Neural progenitor cell (in vitro differentiated cells): ENCODE data around the gene KRTAP12-1. TPM values are rescaled to one million over a fixed set of nuclear protein-coding genes. Genes with fewer than 3 reads are reported as not detected.
"Not testable (repeated sequence)": the region's sequence is repeated elsewhere in the genome, so short reads cannot be mapped to it uniquely, and the experiment has no call there.

ENCODE experiments used
- DNase-seq: peaks from one replicate; pipeline ENCODE4 v3.0.0-alpha.2; 2016; ENCODE audit warnings: low spot score
- H2AFZ ChIP-seq: fragments of 200-600 bp; sonication (generic); replicated peaks from 2 replicates; pipeline ENCODE4 v1.6.1; 2016; ENCODE audit warnings: antibody characterized with exemption
- H3F3A ChIP-seq: fragments of 200-600 bp; sonication (generic); 2 replicates; pipeline ENCODE4 v1.6.1; 2016; ENCODE audit warnings: antibody characterized with exemption, low read depth
- H3K27ac ChIP-seq: fragments of 200-600 bp; sonication (generic); 2 replicates; pipeline ENCODE4 v1.5.1; 2016; ENCODE audit warnings: mild to moderate bottlenecking
- H3K27me3 ChIP-seq: fragments of 200-600 bp; sonication (generic); 2 replicates; pipeline ENCODE4 v1.6.1; 2016; ENCODE audit warnings: mild to moderate bottlenecking, moderate library complexity
- H3K36me3 ChIP-seq: fragments of 200-600 bp; sonication (generic); 2 replicates; pipeline ENCODE4 v1.5.1; 2016
- H3K4me1 ChIP-seq: fragments of 200-600 bp; sonication (generic); 2 replicates; pipeline ENCODE4 v1.6.1; 2016; ENCODE audit warnings: mixed run types
- H3K4me2 ChIP-seq: fragments of 200-600 bp; sonication (generic); 2 replicates; pipeline ENCODE4 v1.6.1; 2016
- H3K4me3 ChIP-seq: fragments of 200-600 bp; sonication (generic); 2 replicates; pipeline ENCODE4 v1.5.1; 2016
- H3K79me2 ChIP-seq: fragments of 200-600 bp; sonication (generic); 2 replicates; pipeline ENCODE4 v1.6.1; 2016; ENCODE audit warnings: low read depth
- H3K9ac ChIP-seq: fragments of 200-600 bp; sonication (generic); 2 replicates; pipeline ENCODE4 v1.6.1; 2016
- H3K9me3 ChIP-seq: fragments of 200-600 bp; sonication (generic); 2 replicates; pipeline ENCODE4 v1.5.1; 2016; ENCODE audit warnings: low read depth
- H4K20me1 ChIP-seq: fragments of 200-600 bp; sonication (generic); 2 replicates; pipeline ENCODE4 v1.6.1; 2016; ENCODE audit warnings: low read depth
- H3K27ac Mint-ChIP-seq: 3 replicates; pipeline ENCODE4 v1.8.0; 2021; ENCODE audit warnings: mixed read lengths
- H3K27me3 Mint-ChIP-seq: 2 replicates; pipeline ENCODE4 v1.8.0; 2022; ENCODE audit warnings: low read depth, mild to moderate bottlenecking, inconsistent platforms, moderate library complexity, mixed read lengths; ENCODE audit not compliant: insufficient read depth
- H3K36me3 Mint-ChIP-seq: 3 replicates; pipeline ENCODE4 v1.8.0; 2021; ENCODE audit warnings: mixed read lengths
- H3K4me1 Mint-ChIP-seq: 3 replicates; pipeline ENCODE4 v1.8.0; 2021; ENCODE audit warnings: mixed read lengths
- H3K4me3 Mint-ChIP-seq: 3 replicates; pipeline ENCODE4 v1.8.0; 2021; ENCODE audit warnings: mild to moderate bottlenecking, moderate library complexity, mixed read lengths
- H3K9me3 Mint-ChIP-seq: 3 replicates; pipeline ENCODE4 v1.8.0; 2020; ENCODE audit warnings: mixed read lengths
- CTCF ChIP-seq: fragments of 200-600 bp; sonication (generic); IDR thresholded peaks from 2 replicates; pipeline ENCODE4 v1.5.1; 2017; ENCODE audit warnings: antibody characterized with exemption, mild to moderate bottlenecking
- EZH2 ChIP-seq: fragments of 200-600 bp; sonication (generic); IDR thresholded peaks from 2 replicates; pipeline ENCODE4 v1.6.1; 2017; ENCODE audit warnings: antibody characterized with exemption, mild to moderate bottlenecking, moderate library complexity
- EZH2phosphoT487 ChIP-seq: fragments of 200-600 bp; sonication (generic); IDR thresholded peaks from 2 replicates; pipeline ENCODE4 v1.6.1; 2017; ENCODE audit warnings: antibody characterized with exemption
- total RNA-seq: library from RNA; depleted of rRNA; stranded (reverse); fragments of >200 nt; gene quantifications from 2 replicates; pipeline ENCODE4 v1.2.3, GENCODE V29; 2015; ENCODE audit warnings: low replicate concordance

The KRTAP12-1 gene
- total RNA-seq, 1 donor from 2014 or later: not detected

GRCh38 chr21:44644878-44645277 lies 37.1 kb downstream of the KRTAP12-1 start:
- H3K9ac ChIP-seq: no peak overlapping the region
- H3K79me2 ChIP-seq: no peaks in the 10 kb centered on the region
- peaks cover 8% of the 10 kb centered on the region for H3K9me3 ChIP-seq
- DNase-seq: no peak
- no peaks in the 10 kb centered on the region for H4K20me1 ChIP-seq
- TF ChIP-seq EZH2phosphoT487: no peak
- no peak for TF ChIP-seq CTCF
- TF ChIP-seq EZH2: no peak
- no peak overlapping the region for H3K27ac ChIP-seq
- Mint-ChIP-seq H3K36me3 (no peaks in the 10 kb centered on the region), H3K4me1 (peaks cover 15% of the 10 kb centered on the region), H3K4me3 (no peak overlapping the region), H3K27ac (no peak overlapping the region), H3K27me3 (peaks cover 14% of the 10 kb centered on the region), H3K9me3 (peaks cover 35% of the 10 kb centered on the region)
- no peak overlapping the region for H2AFZ ChIP-seq
- H3K4me2 ChIP-seq: no peak overlapping the region
- H3K4me3 ChIP-seq: no peak overlapping the region
- H3F3A ChIP-seq: peaks cover 16% of the 10 kb centered on the region
- H3K27me3 ChIP-seq: no peaks in the 10 kb centered on the region
- peaks cover 19% of the 10 kb centered on the region for H3K4me1 ChIP-seq
- no peaks in the 10 kb centered on the region for H3K36me3 ChIP-seq

GRCh38 chr21:44643741-44644310 lies 38.1 kb downstream of the KRTAP12-1 start:
- Mint-ChIP-seq H3K4me1 (peaks cover 15% of the 10 kb centered on the region), H3K27ac (no peak overlapping the region), H3K4me3 (no peak overlapping the region), H3K9me3 (peaks cover 36% of the 10 kb centered on the region), H3K27me3 (peaks cover 18% of the 10 kb centered on the region), H3K36me3 (no peaks in the 10 kb centered on the region)
- Histone ChIP-seq H3K4me1 (peaks cover 19% of the 10 kb centered on the region), H2AFZ (peak overlapping the region; percentile 31), H3F3A (peaks cover 16% of the 10 kb centered on the region), H4K20me1 (no peaks in the 10 kb centered on the region), H3K9ac (no peak overlapping the region), H3K79me2 (no peaks in the 10 kb centered on the region), H3K36me3 (no peaks in the 10 kb centered on the region), H3K27ac (no peak overlapping the region), H3K27me3 (no peaks in the 10 kb centered on the region), H3K4me2 (no peak overlapping the region), H3K4me3 (no peak overlapping the region), H3K9me3 (peaks cover 8% of the 10 kb centered on the region)
- peak; percentile 37 for DNase-seq
- no peak for TF ChIP-seq EZH2
- no peak for TF ChIP-seq EZH2phosphoT487
- TF ChIP-seq CTCF: no peak

DNA sequence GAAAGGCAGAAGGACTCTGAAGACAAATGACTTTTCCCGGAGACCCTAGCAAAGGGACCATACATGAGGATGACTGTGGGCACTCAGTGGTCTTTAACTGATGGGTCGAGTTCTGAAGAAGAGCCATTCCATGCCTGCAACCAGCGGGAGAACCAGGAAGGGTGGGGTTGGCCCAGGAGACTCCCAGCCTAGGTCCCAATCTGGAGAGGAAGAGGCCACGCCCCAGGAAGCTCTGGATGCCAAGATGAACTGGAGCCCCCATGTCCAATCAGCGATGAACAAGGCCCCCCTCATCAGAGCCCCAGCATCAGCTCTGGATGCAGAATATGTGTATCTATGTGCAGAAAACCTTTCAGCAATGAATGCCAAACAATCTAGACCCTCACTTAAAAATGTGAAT lies 41.2 kb downstream of the KRTAP12-1 start:
- Histone ChIP-seq H3K4me1 (peaks cover 11% of the 10 kb centered on the region), H3K36me3 (no peaks in the 10 kb centered on the region), H4K20me1 (no peaks in the 10 kb centered on the region), H3K4me2 (no peak overlapping the region), H3K9me3 (peaks cover 8% of the 10 kb centered on the region), H3F3A (peaks cover 9% of the 10 kb centered on the region), H3K79me2 (no peaks in the 10 kb centered on the region), H3K4me3 (no peak overlapping the region), H3K27me3 (no peaks in the 10 kb centered on the region), H3K9ac (no peak overlapping the region), H2AFZ (no peak overlapping the region), H3K27ac (no peak overlapping the region)
- H3K36me3 Mint-ChIP-seq: no peaks in the 10 kb centered on the region
- no peak overlapping the region for H3K27ac Mint-ChIP-seq
- H3K4me1 Mint-ChIP-seq: peaks cover 16% of the 10 kb centered on the region
- no peak for DNase-seq
- no peak overlapping the region for H3K4me3 Mint-ChIP-seq
- TF ChIP-seq EZH2: no peak
- no peak for TF ChIP-seq EZH2phosphoT487
- peaks cover 12% of the 10 kb centered on the region for H3K27me3 Mint-ChIP-seq
- peaks cover 30% of the 10 kb centered on the region for H3K9me3 Mint-ChIP-seq

DNA sequence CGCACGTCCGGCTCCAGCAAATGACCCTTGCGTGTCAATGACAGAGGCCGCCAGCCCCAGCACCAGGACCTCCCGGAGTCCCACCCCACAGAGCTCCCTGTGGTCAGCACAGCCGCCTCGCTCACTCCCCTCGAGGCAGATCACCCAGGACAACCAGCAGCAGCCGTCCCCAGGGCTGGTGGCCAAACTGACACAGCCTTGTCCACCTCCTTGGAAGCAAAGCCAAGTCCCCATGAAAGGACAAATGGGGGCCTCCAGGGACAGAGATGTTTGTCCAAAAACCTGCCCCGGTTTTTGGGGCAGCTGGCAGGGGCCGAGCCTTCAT lies 42.7 kb downstream of the KRTAP12-1 start:
- TF ChIP-seq CTCF: no peak
- no peak for TF ChIP-seq EZH2
- no peak for TF ChIP-seq EZH2phosphoT487
- H3K4me1 Mint-ChIP-seq: peaks cover 16% of the 10 kb centered on the region
- H3K4me2 ChIP-seq: no peak overlapping the region
- no peak overlapping the region for H3K27ac ChIP-seq
- H3K4me3 ChIP-seq: no peak overlapping the region
- peaks cover under 1% of the 10 kb centered on the region for H3K9me3 ChIP-seq
- no peak overlapping the region for H3K9ac ChIP-seq
- H3K27me3 ChIP-seq: no peaks in the 10 kb centered on the region
- H2AFZ ChIP-seq: no peak overlapping the region
- H3K79me2 ChIP-seq: no peaks in the 10 kb centered on the region
- H3K4me3 Mint-ChIP-seq: no peak overlapping the region
- peaks cover 14% of the 10 kb centered on the region for H3K27me3 Mint-ChIP-seq
- H4K20me1 ChIP-seq: no peaks in the 10 kb centered on the region
- no peak overlapping the region for H3K27ac Mint-ChIP-seq
- peaks cover 19% of the 10 kb centered on the region for H3K9me3 Mint-ChIP-seq
- H3K36me3 Mint-ChIP-seq: no peaks in the 10 kb centered on the region
- no peaks in the 10 kb centered on the region for H3K36me3 ChIP-seq
- DNase-seq: no peak
- H3F3A ChIP-seq: peaks cover 8% of the 10 kb centered on the region
- peaks cover 11% of the 10 kb centered on the region for H3K4me1 ChIP-seq

DNA sequence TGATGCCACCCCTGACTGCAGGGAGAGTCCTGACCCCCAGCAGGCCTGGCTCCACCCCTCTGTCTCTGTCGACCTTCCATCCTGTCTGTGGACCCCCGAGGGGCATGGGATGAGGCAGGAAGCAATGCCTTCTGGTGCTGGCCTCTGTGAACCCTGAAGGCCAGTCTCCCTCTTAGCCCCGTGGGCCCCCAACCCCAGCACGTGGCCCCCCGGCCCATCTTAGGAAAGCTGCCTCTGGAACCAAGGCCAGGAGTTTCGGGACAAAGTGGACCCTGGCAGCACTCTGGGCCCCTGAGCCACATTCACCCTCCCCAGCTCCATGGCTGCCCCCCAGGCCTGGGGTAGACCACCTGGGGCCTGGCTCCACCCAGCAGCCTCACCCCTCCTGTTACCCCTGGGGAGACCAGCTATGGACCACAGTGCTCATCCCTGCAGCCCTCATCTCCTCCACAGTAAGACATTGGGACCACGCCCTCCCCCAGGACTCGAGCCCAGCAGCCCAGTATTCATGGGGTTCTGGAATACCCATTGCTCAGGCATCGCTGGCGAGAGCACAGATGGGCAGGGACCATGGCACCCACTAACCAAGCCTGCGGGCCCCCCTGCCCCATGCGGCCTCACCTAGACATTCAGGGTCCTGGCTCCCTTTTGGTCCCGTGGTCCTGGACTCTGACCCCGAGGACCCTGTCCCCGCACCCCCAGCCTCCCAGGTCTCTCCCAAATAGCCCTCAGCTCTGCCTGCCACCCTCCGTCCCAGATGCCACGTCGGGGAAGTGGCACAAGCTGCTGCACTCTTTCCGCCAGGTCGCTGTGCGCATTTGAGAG lies 43.2 kb downstream of the KRTAP12-1 start:
- H3K4me3 ChIP-seq, H3K27ac ChIP-seq, H2AFZ ChIP-seq, H3K27ac Mint-ChIP-seq, H3K79me2 ChIP-seq, H3K36me3 Mint-ChIP-seq, DNase-seq, H3K27me3 ChIP-seq, H3K4me1 ChIP-seq, H3K4me3 Mint-ChIP-seq, H4K20me1 ChIP-seq, H3K4me2 ChIP-seq, H3F3A ChIP-seq, H3K9ac ChIP-seq, H3K9me3 ChIP-seq, H3K36me3 ChIP-seq: not testable (repeated sequence)
- Mint-ChIP-seq H3K4me1 (peaks cover 13% of the 10 kb centered on the region), H3K27me3 (peaks cover 14% of the 10 kb centered on the region), H3K9me3 (peaks cover 13% of the 10 kb centered on the region)
